Activated naive CD8-positive, alpha-beta T cell treated with anti-CD3 and anti-CD28 coated beads, Interleukin-2, amount 10 ng/mL, durations not matched to agents 7 days and 5 days (primary cell): ENCODE data around the gene PAFAH1B2. TPM values are rescaled to one million over a fixed set of nuclear protein-coding genes. Genes with fewer than 3 reads are reported as not detected.
"Not testable (repeated sequence)": the region's sequence is repeated elsewhere in the genome, so short reads cannot be mapped to it uniquely, and the experiment has no call there.

Experiments
- ATAC-seq: fragments of 150-1000 bp; cut with Tn5 transposase; one replicate; pipeline ENCODE4 v1.10.0; 2021; ENCODE audit warnings: low read depth, moderate library complexity
- POLR2A ChIA-PET: fragments of 350-600 bp; sonication (Branson Sonifier 250); formaldehyde crosslinking; loops from one replicate; lab custom pipeline; 2021; ENCODE audit warnings: antibody characterized with exemption; lab: Charles Lee
- DNase-seq: peaks from one replicate; pipeline ENCODE4 v3.0.0; 2021
- H3K27ac Mint-ChIP-seq: one replicate; pipeline ENCODE4 v1.8.0; 2022; ENCODE audit warnings: mild to moderate bottlenecking, mixed read lengths
- H3K27me3 Mint-ChIP-seq: one replicate; pipeline ENCODE4 v1.8.0; 2022; ENCODE audit warnings: mild to moderate bottlenecking, moderate library complexity, mixed read lengths
- H3K36me3 Mint-ChIP-seq: one replicate; pipeline ENCODE4 v1.8.0; 2021; ENCODE audit warnings: mild to moderate bottlenecking, mixed read lengths
- H3K4me1 Mint-ChIP-seq: one replicate; pipeline ENCODE4 v1.8.0; 2021; ENCODE audit warnings: mixed read lengths
- H3K4me3 Mint-ChIP-seq: one replicate; pipeline ENCODE4 v1.8.0; 2022; ENCODE audit warnings: mild to moderate bottlenecking, moderate library complexity, mixed read lengths
- H3K9me3 Mint-ChIP-seq: one replicate; pipeline ENCODE4 v1.8.0; 2021; ENCODE audit warnings: mixed read lengths
- total RNA-seq, 2 experiments: library from RNA; stranded (reverse); gene quantifications; one replicate each; pipeline ENCODE4 v1.2.3, GENCODE V29; 2021

Gene PAFAH1B2
- total RNA-seq, 2 experiments from 2014 or later, result 58.5 to 60.4 TPM

DNA sequence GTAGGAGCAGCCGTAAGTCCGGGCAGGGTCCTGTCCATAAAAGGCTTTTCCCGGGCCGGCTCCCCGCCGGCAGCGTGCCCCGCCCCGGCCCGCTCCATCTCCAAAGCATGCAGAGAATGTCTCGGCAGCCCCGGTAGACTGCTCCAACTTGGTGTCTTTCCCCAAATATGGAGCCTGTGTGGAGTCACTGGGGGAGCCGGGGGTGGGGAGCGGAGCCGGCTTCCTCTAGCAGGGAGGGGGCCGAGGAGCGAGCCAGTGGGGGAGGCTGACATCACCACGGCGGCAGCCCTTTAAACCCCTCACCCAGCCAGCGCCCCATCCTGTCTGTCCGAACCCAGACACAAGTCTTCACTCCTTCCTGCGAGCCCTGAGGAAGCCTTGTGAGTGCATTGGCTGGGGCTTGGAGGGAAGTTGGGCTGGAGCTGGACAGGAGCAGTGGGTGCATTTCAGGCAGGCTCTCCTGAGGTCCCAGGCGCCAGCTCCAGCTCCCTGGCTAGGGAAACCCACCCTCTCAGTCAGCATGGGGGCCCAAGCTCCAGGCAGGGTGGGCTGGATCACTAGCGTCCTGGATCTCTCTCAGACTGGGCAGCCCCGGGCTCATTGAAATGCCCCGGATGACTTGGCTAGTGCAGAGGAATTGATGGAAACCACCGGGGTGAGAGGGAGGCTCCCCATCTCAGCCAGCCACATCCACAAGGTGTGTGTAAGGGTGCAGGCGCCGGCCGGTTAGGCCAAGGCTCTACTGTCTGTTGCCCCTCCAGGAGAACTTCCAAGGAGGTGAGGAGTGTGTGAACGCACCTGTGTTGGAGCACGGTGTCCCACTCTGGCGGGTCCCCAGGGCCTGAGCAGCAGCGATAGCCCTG lies 55.2 kb downstream of the PAFAH1B2 start, which contains the start of gene TAGLN:
TSS of gene TAGLN (plus strand) at position 318 of the 863 bp plus-strand sequence. CDS start 3,644 bp downstream, outside the sequence.
- peak within 1 kb of the TSS; percentile 9 for H3K27ac Mint-ChIP-seq
- no peaks in the 10 kb centered on the region for H3K27me3 Mint-ChIP-seq
- peaks cover 1% of the 10 kb centered on the region for H3K4me1 Mint-ChIP-seq
- DNase-seq (no peak), ATAC-seq (no peak)
- no peaks in the 10 kb centered on the region for H3K9me3 Mint-ChIP-seq
- H3K36me3 Mint-ChIP-seq, result peaks cover 7% of the 10 kb centered on the region
- POLR2A ChIA-PET, result no interaction called here
- no peak within 1 kb of the TSS for H3K4me3 Mint-ChIP-seq

DNA sequence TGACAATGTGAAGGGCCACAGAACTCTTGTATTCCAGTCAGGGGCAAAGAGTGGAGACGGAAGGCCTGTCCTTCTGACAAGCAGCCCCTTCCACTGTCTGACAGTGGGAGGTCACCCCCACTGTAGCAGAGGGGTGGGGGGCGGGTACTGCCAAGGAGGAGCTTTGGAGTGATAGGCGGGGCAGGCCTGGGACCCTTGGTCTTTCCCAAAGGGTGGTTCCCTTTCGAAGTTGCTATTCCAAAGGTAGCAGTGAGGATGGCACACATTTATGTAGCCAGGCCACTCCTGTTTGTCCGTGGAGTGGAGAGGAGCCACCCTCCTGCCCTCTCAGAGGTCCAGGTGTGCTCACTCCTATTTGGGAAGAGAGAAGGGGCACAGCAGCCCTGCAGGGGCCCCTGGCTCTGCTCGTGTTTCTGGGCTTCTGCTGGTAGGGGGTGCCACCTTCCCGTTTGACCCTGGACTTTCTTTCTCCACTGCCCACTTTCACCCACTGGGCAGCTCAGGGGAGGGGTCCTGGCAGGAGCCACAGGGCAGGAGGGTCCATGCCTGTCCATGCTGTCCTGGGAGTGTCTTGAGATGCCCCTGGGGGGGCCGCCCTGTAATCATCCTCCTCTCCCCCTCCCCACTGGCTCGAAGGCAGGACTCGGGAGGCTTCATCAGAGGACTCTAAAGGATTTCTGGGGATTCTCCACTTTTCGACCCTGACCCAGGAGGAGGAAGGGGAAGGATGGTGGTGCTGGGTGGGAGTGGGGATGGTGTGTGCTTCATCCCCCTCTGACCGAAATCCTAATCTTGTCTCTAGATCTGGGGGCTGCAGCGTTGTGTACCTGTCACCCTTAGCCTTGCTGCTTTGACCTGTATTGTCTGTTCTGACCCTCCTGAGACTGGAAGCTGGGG lies 56.1 kb downstream of the PAFAH1B2 start:
- POLR2A ChIA-PET, result no interaction called here

DNA sequence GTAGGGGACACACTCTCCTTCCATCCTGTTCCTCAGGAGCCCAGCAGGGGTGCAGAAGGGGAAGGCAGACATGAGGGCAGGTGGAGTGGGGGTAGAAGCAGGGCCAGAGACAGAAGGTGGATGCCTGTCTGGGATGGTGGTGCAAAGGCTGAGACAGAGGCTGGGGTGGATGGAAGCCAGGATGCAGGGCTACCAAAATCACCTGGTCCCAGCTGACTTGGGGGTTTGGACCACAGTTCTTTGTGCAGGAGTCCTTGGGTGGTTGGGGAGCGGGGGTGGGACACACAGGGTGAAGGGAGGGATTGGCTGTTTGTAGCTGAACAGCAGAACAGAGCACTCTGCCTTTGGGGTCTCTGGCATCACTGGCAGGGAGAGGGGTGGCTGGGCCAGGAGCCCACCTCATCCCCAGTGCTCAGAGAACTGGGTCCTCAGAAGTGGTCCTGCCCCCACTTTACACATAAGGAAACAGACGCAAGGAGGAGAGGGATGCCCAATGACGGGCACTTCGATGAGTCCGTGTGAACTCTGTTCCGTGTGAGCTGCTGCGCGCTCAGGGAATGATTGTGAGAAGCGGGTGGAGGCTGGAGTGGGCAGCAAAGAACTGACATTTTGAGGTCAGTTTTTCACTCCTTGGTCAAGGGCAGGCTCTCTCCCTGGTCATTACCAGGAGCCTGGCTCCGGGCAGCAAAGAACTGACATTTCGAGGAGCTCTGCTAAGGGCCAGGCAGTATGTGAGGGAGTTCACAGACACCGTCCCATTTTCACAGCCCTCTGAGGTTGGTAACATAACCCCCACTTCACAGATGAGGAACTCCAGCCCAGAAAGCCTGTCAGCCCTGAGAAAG lies 56.9 kb downstream of the PAFAH1B2 start:
- Mint-ChIP-seq H3K36me3 (peaks cover 10% of the 10 kb centered on the region), H3K4me3 (no peak overlapping the region), H3K27me3 (no peaks in the 10 kb centered on the region), H3K9me3 (no peaks in the 10 kb centered on the region), H3K4me1 (no peaks in the 10 kb centered on the region), H3K27ac (no peak overlapping the region)
- DNase-seq (no peak), ATAC-seq (no peak)
- POLR2A ChIA-PET, result no interaction called here

More for the DNA sequence above, 56.1 kb downstream of the PAFAH1B2 start:
- Mint-ChIP-seq H3K4me3 (no peak overlapping the region), H3K36me3 (peaks cover 10% of the 10 kb centered on the region), H3K4me1 (peaks cover 1% of the 10 kb centered on the region), H3K27ac (no peak overlapping the region), H3K9me3 (no peaks in the 10 kb centered on the region), H3K27me3 (no peaks in the 10 kb centered on the region)
- no peak for DNase-seq
- ATAC-seq, result no peak

DNA sequence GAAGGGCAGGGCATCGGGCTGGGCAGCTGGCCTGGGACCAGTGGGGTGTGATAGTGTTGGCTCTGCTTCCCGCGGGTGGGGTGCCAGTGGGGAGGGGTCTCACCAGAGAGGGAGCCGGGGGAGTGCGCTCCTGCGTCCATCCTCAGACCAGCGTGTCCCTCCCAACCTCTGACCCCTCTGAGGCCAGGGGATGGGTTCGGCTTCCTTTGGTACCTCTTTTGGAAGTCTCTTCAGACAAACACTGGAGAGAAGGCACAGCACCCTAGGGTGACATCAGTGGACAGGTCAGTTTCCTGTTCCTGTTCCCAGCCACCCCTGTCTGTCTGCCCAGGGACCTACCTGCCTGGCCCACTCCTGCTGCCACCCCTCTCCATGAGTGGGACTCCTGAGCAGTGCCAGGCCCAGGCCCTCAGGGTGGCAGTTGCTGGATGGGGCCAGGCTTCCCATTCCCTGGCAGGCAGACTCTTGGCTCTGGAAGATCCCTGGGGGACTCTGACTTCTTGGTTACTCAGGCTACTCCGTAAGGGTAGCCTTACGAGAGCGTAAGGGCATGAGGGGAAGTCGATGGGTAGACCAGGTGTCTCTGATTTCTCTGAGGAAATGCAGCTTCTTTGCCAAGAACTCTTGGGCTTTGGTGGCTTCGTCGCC lies 57.7 kb downstream of the PAFAH1B2 start:
- Mint-ChIP-seq H3K27ac (no peak overlapping the region), H3K36me3 (peaks cover 9% of the 10 kb centered on the region), H3K27me3 (no peaks in the 10 kb centered on the region), H3K4me3 (no peak overlapping the region), H3K4me1 (no peaks in the 10 kb centered on the region), H3K9me3 (no peaks in the 10 kb centered on the region)
- ATAC-seq, result no peak
- no peak for DNase-seq
- POLR2A ChIA-PET, result interaction anchor here (1.1 kb wide), 1 partner anchor 20 kb away, joined by 3 read pairs; no protein-coding TSS in a partner anchor

DNA sequence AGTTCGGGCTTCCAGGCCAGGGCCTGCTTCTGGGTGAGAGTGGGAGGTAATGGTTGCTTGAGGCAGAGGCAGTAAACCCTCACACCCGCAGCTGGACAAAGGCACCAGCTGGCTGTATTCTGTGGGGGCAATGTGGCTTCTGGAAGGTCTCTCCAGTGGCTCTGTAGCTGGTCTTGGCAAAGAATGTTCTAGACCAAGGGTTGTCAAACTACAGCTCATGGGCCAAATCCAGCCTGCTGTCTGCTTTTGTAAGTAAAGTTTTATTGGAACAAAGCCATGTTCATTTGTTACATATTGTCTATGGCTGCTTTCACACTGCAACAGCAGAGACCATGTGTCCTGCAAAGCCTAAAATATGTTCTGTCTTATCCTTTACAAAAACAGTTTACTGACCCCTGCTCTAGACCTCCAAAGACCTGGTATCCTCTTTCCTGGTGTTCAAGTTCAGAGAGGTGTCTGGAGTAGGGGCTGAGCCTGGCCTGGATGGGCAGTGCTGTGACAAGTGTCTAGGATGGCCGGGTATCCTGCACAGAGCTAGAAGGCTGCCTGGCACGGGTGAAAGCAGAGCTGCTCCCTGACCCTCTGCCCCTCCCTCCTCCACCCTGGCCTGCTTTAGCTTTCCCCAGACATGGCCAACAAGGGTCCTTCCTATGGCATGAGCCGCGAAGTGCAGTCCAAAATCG lies 58.4 kb downstream of the PAFAH1B2 start:
- Mint-ChIP-seq H3K4me3 (no peak overlapping the region), H3K9me3 (no peaks in the 10 kb centered on the region), H3K27me3 (no peaks in the 10 kb centered on the region), H3K36me3 (peaks cover 9% of the 10 kb centered on the region), H3K4me1 (no peaks in the 10 kb centered on the region), H3K27ac (no peak overlapping the region)
- ATAC-seq (no peak), DNase-seq (no peak)
- POLR2A ChIA-PET, result interaction anchor here (1.1 to 1.8 kb wide), 3 partner anchors 9 to 19 kb away, joined by 3 to 7 read pairs (median 5); no protein-coding TSS in a partner anchor

DNA sequence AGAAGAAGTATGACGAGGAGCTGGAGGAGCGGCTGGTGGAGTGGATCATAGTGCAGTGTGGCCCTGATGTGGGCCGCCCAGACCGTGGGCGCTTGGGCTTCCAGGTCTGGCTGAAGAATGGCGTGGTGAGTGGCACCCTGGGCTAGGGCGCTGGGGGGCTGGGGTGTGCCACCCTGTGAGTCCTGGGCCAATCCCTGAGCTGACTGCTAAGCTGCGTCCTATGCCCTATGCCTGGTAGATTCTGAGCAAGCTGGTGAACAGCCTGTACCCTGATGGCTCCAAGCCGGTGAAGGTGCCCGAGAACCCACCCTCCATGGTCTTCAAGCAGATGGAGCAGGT lies 59.0 kb downstream of the PAFAH1B2 start:
- POLR2A ChIA-PET, result interaction anchor here (1.1 to 1.8 kb wide), 3 partner anchors 9 to 19 kb away, joined by 3 to 7 read pairs (median 5); no protein-coding TSS in a partner anchor
- H3K36me3 Mint-ChIP-seq, result peaks cover 9% of the 10 kb centered on the region
- H3K27me3 Mint-ChIP-seq, result no peaks in the 10 kb centered on the region
- ATAC-seq (peak; percentile 21), DNase-seq (no peak)
- no peaks in the 10 kb centered on the region for H3K9me3 Mint-ChIP-seq
- H3K4me1 Mint-ChIP-seq, result no peaks in the 10 kb centered on the region
- no peak overlapping the region for H3K4me3 Mint-ChIP-seq
- no peak overlapping the region for H3K27ac Mint-ChIP-seq

DNA sequence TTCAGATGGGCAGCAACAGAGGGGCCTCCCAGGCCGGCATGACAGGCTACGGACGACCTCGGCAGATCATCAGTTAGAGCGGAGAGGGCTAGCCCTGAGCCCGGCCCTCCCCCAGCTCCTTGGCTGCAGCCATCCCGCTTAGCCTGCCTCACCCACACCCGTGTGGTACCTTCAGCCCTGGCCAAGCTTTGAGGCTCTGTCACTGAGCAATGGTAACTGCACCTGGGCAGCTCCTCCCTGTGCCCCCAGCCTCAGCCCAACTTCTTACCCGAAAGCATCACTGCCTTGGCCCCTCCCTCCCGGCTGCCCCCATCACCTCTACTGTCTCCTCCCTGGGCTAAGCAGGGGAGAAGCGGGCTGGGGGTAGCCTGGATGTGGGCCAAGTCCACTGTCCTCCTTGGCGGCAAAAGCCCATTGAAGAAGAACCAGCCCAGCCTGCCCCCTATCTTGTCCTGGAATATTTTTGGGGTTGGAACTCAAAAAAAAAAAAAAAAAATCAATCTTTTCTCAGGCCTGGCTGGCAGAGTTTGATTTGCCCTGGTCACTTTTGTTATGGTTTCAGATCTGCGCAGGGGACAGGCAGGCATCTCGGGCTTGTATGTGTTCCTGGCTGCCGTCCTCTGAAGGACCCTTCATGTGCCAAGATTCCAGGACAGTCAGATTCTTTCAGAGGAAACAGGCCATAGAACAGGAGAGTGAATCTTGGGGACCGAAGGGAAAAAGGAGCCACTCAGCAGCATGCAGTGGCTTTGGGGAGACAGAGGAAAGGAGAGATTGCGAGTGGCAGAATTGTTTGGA lies 60.4 kb downstream of the PAFAH1B2 start:
- Mint-ChIP-seq H3K27me3 (no peaks in the 10 kb centered on the region), H3K9me3 (no peaks in the 10 kb centered on the region), H3K4me1 (peaks cover 2% of the 10 kb centered on the region), H3K36me3 (peaks cover 9% of the 10 kb centered on the region), H3K4me3 (no peak overlapping the region), H3K27ac (peak overlapping the region; percentile 11)
- DNase-seq, result no peak
- POLR2A ChIA-PET, result interaction anchor here (0.9 kb wide), 1 partner anchor 48 kb away, joined by 3 read pairs; no protein-coding TSS in a partner anchor
- no peak for ATAC-seq

DNA sequence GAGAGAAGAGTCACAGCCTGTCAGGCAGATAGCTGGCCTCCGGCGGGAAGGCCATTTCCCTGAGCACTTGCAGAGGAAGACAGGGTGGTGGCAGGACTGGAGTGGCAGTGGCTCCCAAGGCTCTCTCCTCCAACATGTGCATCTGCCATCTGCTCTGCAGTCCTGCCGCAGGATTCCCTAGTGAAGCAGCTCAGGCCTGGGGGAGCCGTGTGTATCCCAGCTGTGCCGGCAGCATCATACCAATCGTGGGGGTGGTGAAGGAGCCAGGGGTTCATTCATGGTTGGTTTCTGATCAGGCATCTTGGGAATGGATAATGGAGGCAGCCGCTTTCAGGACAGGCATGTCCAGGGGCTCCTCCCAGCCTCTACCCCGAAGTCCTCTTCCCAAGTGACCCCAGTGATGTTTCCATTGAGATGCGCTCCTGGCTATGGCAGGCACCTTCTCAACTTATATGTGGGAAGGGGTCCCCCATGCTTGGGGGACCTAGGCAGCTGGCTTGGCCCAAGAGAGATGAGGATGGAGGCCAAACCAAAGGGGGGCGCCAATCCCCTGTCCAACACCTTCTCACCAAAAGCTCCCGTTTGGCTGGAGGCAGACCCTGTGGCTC lies 61.2 kb downstream of the PAFAH1B2 start:
- Mint-ChIP-seq H3K27ac (no peak overlapping the region), H3K9me3 (no peaks in the 10 kb centered on the region), H3K27me3 (no peaks in the 10 kb centered on the region), H3K36me3 (peaks cover 12% of the 10 kb centered on the region), H3K4me1 (peaks cover 2% of the 10 kb centered on the region), H3K4me3 (no peak overlapping the region)
- ATAC-seq (no peak), DNase-seq (no peak)
- POLR2A ChIA-PET, result no interaction called here

DNA sequence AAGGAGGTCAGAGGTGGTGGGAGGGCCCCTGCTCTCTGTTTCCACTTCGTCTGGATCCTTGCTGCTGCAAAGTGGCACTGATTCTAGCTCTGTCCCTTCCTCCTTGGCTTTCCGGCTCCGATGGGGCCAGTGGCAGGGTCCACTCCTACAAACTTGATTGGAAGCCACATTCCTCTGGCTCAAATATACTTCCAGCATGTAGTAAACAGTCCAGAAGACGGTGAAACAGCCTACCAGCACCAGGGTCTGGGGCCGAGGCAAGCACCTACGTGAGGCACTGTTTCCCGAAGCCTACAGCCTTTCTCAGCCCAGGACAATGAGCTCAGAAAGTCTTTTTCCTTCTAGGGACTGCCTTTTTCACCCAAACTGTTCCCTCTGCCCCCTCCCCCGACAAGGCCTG lies 62.0 kb downstream of the PAFAH1B2 start:
- H3K4me1 Mint-ChIP-seq, ATAC-seq, H3K4me3 Mint-ChIP-seq, H3K27ac Mint-ChIP-seq, H3K27me3 Mint-ChIP-seq, DNase-seq, POLR2A ChIA-PET, H3K9me3 Mint-ChIP-seq: not testable (repeated sequence)
- peaks cover 15% of the 10 kb centered on the region for H3K36me3 Mint-ChIP-seq

DNA sequence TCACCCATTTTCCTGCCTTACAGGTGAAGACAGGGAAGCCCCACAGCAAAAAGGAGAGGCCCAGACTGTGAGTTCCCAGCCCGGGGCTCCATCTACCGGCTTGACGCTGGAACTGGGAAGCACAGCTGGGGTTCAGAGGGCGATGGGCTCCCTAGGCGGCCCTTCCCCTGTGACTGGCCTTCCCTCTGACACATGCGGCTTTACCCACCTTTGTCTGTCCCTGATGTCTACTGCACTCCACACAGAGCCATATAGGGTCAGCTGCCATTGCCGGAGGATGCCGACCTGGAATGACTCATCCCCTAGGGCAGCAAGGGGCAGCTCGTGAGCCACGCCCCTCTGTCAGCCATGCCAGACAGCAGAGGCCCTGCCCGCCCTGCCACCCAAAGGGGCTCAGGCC lies 62.8 kb downstream of the PAFAH1B2 start:
- DNase-seq, H3K4me1 Mint-ChIP-seq, POLR2A ChIA-PET, H3K27ac Mint-ChIP-seq, H3K27me3 Mint-ChIP-seq, H3K4me3 Mint-ChIP-seq, ATAC-seq, H3K9me3 Mint-ChIP-seq: not testable (repeated sequence)
- peaks cover 15% of the 10 kb centered on the region for H3K36me3 Mint-ChIP-seq

DNA sequence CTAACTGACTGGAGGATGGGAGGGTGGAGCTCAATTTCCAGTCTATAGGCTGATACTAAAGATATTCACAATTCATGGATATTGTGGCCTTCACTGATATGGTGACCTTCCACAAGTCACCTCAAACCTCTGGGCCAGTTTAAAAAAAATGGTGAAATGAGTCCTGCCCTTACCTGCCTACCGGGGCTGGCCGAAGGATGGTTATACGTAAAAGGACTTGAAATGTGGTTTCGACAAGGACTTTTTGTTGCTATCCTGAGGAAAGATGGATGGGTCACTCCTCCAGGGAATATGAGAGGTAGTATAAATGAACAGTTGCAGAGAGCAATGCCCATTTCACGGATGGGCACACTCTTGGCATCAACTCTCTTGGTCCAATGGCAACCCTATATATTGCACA lies 63.4 kb downstream of the PAFAH1B2 start:
- H3K4me3 Mint-ChIP-seq, H3K27me3 Mint-ChIP-seq, POLR2A ChIA-PET, DNase-seq, H3K9me3 Mint-ChIP-seq, ATAC-seq, H3K4me1 Mint-ChIP-seq, H3K27ac Mint-ChIP-seq: not testable (repeated sequence)
- H3K36me3 Mint-ChIP-seq, result peaks cover 15% of the 10 kb centered on the region
